Frontal cortex (tissue), 4 donors: Measurements from ENCODE around the gene CDK1. TPM values are rescaled to one million over a fixed set of nuclear protein-coding genes. Genes with fewer than 3 reads are reported as not detected.
"Not testable (repeated sequence)": the region's sequence is repeated elsewhere in the genome, so short reads cannot be mapped to it uniquely, and the experiment has no call there.

ENCODE experiments used
- DNase-seq, 2 donors: peaks; one replicate each; pipeline ENCODE4 v3.0.0; 2012; ENCODE audit warnings: low spot score in 2 of 2
- FAIRE-seq: peaks from 2 replicates; lab custom pipeline; 2012; peaks lifted over from hg19 to GRCh38; lab: Jason Lieb, UNC
- total RNA-seq: library from RNA; depleted of rRNA; stranded (reverse); fragments of >200 nt; gene quantifications from one replicate; pipeline ENCODE4 v1.2.3, GENCODE V29; 2014
- donor health status: control.
- donor health status: control.
- donor health status: control.

Gene CDK1
- total RNA-seq, 1 donor from 2014 or later = 15.1 TPM

- DNase-seq = no peak
- no peak for FAIRE-seq
These were observed 29.8 kb downstream of the CDK1 start for GRCh38 chr10:60808036-60808435.

- no peak for DNase-seq
- FAIRE-seq = no peak
These were observed 30.9 kb downstream of the CDK1 start for GRCh38 chr10:60809157-60809556.

DNA sequence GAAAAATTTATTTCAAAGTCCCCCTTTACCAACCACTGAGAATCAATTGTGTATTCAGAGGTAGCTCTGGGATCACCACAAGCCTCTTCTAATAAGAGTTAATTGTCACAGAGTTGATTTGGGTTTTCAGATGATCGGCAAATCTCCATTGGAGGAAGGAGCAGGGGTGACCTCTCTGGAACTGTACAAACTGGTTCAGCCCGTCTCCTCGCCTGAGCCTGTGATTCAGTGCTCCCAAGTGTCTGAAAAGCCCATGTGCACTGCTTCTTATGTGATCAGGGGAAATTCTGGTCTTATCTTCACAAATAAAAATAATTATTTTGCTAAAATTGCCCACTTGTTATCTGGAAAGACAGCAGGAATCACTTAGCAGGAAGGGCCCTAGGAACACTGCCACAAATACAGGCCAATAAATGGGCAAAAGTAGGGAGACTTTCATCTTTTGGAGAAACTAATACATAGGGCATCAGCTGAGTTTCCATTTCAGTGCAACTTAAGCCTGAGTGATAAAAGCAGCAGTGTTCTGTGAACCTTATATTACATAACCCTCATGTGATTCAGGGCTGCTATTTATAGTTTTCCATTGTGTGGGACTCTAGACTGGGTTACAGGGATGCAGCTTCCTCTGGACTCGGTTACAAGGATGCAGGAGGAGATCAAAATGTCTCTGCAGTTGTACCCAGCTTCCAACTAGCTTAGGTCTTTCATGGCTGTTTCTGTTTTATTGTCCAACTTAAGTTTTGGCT is 32.3 kb downstream of the CDK1 start:
- FAIRE-seq (no peak), DNase-seq (peak in 1 of 2 donors; percentile 25)

DNA sequence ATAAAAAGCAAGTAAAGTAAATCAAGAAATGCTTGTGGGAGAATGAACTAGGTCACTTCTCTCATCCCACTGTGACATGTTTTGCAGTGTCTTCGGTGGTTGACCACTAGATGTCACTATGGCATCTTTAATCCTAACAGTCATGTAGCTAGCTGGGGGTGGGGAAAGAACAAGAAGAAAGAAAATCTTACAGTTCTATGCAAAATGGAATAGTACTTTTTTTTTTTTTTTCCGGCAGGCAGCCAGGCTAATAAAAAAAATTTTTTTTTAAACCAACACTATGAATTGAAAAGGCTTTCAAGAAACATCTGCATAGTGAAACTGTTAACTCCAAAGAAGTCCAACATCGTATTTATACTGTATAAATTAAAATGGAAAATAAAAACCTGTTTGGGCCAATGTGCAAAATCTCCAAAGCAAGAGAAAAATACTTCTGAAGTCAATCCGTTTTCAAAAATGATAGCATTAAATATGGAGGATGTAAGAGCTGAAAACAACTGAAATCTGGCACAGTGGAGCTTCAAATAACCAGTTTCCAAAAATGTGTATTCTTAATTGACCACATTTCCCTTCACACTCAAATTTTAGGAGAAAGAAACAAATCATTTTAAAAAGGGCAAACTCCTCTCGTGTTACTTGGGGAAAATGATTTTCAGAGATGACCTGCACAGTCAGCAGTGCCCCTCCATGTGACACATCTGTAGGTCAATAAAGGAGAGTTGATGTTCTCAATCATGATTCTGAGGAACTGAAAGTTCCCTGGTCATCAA is 38.5 kb downstream of the CDK1 start:
- FAIRE-seq (peak; percentile 96), DNase-seq (peak; percentile 44 to 57)

GRCh38 chr10:60817398-60817805 is 39.1 kb downstream of the CDK1 start:
- DNase-seq (no peak), FAIRE-seq (no peak)

DNA sequence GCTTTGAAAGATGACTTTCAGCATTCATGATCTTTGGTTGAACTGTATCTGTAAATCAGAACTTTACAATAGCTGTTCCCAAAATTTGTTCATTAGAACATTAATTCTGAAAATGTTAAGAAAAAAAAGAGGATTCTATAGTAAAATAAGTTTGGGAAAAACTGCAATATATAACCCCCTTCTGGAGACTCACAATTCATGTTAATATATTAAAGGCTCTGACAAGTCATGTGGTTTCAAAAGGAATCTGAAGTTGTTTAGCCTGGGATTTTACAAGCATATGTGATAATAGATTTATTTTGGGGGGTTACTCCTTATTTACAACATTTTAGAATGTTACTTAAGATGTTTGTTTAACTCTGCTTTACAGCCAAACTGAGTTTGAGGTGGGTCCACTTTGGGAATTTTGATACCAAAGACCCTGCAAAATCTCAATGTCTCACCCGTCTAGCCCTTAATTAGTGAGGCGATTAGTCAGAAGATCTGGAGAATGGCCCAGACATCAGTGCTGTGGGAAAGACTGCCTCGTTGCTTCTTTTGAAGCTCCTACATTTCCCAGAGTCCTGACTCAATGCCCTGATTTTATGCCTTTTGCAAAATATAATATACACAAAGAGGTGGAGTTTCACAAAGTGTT is 40.0 kb downstream of the CDK1 start:
- no peak for DNase-seq
- no peak for FAIRE-seq

DNA sequence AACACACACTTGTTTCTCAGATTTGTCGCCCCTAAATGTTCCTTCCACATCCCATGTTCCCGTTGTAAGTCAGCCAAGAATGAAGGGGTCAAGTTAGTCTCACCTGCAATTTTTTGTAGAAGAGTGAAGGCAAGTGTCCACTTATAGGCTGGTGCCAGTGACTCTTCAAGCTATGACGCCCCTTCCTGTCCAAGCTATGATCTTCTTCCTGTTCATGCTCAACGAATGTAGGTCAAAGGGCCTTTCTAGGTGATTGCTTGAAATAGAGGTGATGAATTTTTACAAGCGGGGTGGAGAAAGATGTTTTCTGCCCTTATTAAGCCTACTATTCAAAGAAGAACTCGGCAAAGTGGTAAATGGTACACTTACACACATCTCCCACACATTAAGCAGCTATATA is 41.0 kb downstream of the CDK1 start:
- FAIRE-seq (no peak), DNase-seq (no peak)

- DNase-seq = no peak
- FAIRE-seq = no peak
These were observed 41.9 kb downstream of the CDK1 start for GRCh38 chr10:60820093-60820754.

GRCh38 chr10:60821656-60822055 is 43.4 kb downstream of the CDK1 start:
- DNase-seq (no peak), FAIRE-seq (no peak)

DNA sequence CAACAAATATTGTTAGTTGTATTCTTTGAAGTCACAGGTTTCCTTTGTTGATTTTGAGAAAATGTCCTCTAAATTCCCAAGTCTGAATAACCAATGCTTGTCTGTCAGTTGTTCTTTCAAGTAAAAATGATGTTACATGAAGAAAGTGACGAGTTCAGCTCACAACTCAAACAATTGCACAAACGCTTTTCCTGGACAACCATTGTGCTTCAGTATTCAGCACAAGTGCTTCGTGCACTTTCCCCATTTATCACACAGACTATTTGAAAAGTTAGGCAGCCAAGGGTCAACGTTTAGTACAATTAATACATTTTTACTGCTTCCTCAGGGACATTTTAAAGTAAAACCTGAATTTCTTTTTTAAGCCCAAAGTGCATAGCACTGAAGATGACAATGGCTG is 44.5 kb downstream of the CDK1 start:
- FAIRE-seq (no peak), DNase-seq (no peak)

DNA sequence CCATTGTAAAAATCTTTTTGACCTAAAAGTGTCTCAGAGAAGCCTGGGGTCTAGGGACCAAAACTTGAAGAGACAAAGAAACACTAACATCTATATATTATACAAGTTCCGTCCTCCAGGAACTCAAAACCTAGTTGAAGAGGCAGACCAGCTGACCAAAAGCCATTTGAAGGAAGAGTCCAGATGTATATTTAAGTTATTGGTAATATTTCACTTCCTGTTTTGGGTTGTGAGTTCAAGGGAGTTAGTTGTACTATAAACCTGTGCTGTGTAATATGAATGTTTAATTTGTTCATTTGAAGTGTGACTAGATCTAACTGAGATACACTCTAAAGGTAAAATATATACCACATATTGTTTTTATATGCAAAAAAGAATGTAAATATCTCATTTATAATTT is 45.0 kb downstream of the CDK1 start:
- FAIRE-seq (no peak), DNase-seq (no peak)

DNA sequence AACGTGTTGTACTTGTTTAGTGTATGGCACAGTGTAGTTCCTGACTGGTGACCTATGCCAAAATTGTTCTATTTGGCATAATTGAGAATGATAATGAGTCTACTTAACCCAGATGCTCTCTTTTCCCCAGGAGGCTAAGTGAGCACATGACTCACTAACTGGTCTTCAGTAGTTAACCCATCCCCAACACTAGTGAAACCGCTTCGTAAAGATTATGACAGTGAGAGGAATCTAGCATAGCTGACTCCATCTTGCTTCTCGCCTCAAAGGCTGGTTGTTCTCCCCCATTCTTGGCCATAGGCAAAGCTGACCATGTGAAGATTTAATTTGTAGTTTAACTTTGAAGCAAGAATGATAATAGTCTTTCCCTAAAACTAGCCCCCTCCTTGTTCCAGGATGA is 47.2 kb downstream of the CDK1 start:
- FAIRE-seq (no peak), DNase-seq (no peak)

DNA sequence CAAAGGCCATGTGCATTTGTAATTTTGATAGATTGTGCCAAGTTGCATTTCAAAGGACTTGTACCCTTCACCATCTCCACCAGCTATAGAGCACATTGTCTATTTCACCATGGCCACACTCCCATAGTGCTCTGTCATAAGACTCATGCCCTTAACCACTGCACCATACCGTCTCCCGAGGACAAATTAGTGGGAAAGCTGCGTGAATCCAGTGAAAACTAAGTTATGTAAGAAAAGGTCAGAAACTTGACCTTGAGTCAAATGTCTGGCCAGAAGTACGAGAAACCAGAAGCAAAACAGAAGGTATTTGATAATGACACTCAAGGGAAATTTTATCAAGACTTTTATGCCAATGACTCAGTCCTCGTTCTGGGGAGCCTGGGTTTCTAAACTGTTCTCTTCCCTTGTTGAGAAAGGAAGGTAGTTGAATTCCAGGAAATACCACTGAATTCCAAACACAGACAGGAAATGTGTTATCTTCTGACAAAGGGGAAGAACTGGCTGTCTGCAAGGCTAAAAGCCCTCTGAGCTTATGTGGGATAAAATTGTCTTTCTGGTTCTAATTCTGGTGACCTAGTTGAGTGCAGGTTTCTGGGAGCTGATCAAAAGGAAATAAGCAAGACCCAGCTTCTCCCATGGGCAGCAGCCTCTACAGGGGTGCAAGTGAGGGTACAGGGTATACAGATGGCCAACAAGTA is 49.7 kb downstream of the CDK1 start:
- DNase-seq (no peak), FAIRE-seq (no peak)

DNA sequence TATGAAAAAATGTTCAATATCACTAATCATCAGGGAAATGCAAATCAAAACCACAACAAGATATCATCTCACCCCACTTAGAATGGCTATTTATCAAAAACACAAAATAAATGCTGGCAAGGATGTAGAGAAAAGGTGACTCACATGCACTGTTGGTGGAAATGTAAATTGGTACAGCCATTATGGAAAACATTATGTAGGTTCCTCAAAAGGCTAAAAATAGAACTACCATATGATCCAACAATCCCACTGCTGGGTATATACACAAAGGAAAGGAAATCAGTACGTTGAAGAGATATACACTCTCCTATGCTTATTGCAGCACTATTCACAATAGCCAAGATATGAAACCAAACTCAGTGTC is 50.2 kb downstream of the CDK1 start:
- FAIRE-seq (no peak), DNase-seq (no peak)

- DNase-seq, FAIRE-seq: not testable (repeated sequence)
These were observed 53.9 kb downstream of the CDK1 start for GRCh38 chr10:60832136-60832535.

DNA sequence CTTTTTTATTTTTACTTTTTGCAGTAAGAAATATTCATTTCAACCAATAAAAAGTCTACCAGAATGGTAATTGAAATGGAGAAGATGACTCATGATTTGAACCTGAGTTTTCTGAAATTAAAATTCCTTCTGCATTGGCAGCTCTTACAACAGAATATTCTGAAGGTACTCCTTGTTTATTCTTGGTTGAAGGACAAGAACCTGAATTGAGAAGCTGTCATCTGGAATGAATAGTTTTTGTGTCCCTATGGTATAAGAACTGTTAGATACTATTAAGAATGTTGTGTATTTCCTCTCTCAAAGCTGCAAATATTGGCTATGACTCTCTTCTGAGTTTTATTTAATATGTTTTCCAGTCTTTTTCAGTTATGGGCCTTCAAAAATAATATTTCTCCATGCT is 56.1 kb downstream of the CDK1 start:
- FAIRE-seq (no peak), DNase-seq (no peak)

DNA sequence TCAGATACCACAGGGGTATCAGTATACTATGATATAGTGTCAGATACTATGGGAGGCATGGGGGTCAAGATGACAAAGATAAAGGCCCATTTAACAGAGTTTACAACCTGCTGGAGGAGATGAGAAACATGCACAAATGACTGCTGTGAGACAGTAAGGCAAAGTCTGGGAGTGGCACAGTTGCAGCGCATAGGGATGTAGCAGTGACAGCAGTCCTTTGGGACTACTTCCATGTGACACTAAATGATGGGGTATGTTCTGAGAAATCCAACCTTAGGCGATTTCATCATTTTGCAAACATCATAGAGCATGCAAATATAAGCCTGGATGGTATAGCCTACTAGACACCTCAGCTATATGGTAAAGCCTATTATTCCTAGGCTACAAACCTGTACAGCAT is 56.8 kb downstream of the CDK1 start:
- FAIRE-seq (no peak), DNase-seq (no peak)

- not testable (repeated sequence) for FAIRE-seq, DNase-seq
These were observed 62.9 kb downstream of the CDK1 start for GRCh38 chr10:60841227-60841626.

GRCh38 chr10:60842694-60843093 is 64.4 kb downstream of the CDK1 start:
- FAIRE-seq (no peak), DNase-seq (no peak)
